RKO (cell line): Measurements from ENCODE around the gene KIAA1328.
"Not testable (repeated sequence)": the region's sequence is repeated elsewhere in the genome, so short reads cannot be mapped to it uniquely, and the experiment has no call there.

Source experiments
- DNase-seq: peaks from one replicate; pipeline ENCODE4 v3.0.0-alpha.2; 2016; ENCODE audit warnings: low spot score

KIAA1328 gene

GRCh38 chr18:37156330-37156942 lies 327.5 kb downstream of the KIAA1328 start:
- no peak for DNase-seq

- DNase-seq = no peak
Observed at GRCh38 chr18:37160038-37160820, 331.3 kb downstream of the KIAA1328 start.

GRCh38 chr18:37161491-37161890 lies 332.6 kb downstream of the KIAA1328 start:
- no peak for DNase-seq

- DNase-seq = no peak
Observed at GRCh38 chr18:37162551-37162950, 333.6 kb downstream of the KIAA1328 start.

- DNase-seq = no peak
Observed at GRCh38 chr18:37163119-37163518, 334.2 kb downstream of the KIAA1328 start.

- no peak for DNase-seq
Observed at GRCh38 chr18:37166491-37166890, 337.6 kb downstream of the KIAA1328 start.

GRCh38 chr18:37166966-37167365 lies 338.0 kb downstream of the KIAA1328 start:
- DNase-seq = not testable (repeated sequence)

GRCh38 chr18:37170984-37171383 lies 342.1 kb downstream of the KIAA1328 start:
- no peak for DNase-seq

- DNase-seq = no peak
Observed at GRCh38 chr18:37173384-37173783, 344.5 kb downstream of the KIAA1328 start.

- DNase-seq = no peak
Observed at GRCh38 chr18:37175727-37176620, 347.0 kb downstream of the KIAA1328 start.

GRCh38 chr18:37176621-37176934 lies 347.7 kb downstream of the KIAA1328 start:
- DNase-seq = no peak

GRCh38 chr18:37179384-37179783 lies 350.5 kb downstream of the KIAA1328 start:
- no peak for DNase-seq

GRCh38 chr18:37180086-37180485 lies 351.2 kb downstream of the KIAA1328 start:
- DNase-seq = no peak

- no peak for DNase-seq
Observed at GRCh38 chr18:37182340-37183135, 353.6 kb downstream of the KIAA1328 start.

- DNase-seq = no peak
Observed at GRCh38 chr18:37184209-37184868, 355.4 kb downstream of the KIAA1328 start.

GRCh38 chr18:37188016-37188791 lies 359.3 kb downstream of the KIAA1328 start:
- DNase-seq = no peak

GRCh38 chr18:37199741-37200140 lies 370.8 kb downstream of the KIAA1328 start:
- no peak for DNase-seq

GRCh38 chr18:37207343-37207742 lies 378.4 kb downstream of the KIAA1328 start:
- no peak for DNase-seq

- no peak for DNase-seq
Observed at GRCh38 chr18:37210781-37211180, 381.9 kb downstream of the KIAA1328 start.

- DNase-seq = no peak
Observed at GRCh38 chr18:37218022-37218590, 389.2 kb downstream of the KIAA1328 start.
